IMR-90 (cell line): Measurements from ENCODE around the gene TMEM154. TPM values are rescaled to one million over a fixed set of nuclear protein-coding genes. Genes with fewer than 3 reads are reported as not detected.
A peak's percentile ranks its signal among the peaks of the same experiment; 100 is the strongest.

Source experiments
- ATAC-seq: fragments of 200-7000 bp; cut with Tn5 transposase; 2 replicates; pipeline ENCODE4 v1.9.1; 2020; ENCODE audit warnings: low read depth, mild to moderate bottlenecking, moderate library complexity
- BruUV-seq: library from RNA; stranded (reverse); fragments of 400-500 nt; replicated peaks from 2 replicates; lab custom pipeline; 2021; lab: Mats Ljungman, UMichigan
- CTCF ChIA-PET: fragments of 300-600 bp; formaldehyde crosslinking; extraction: SDS; loops from one replicate; lab custom pipeline; 2021; ENCODE audit warnings: antibody characterized with exemption; lab: Yijun Ruan, JAX
- POLR2A ChIA-PET: fragments of 300-600 bp; sonication (Branson Sonifier 250); formaldehyde crosslinking; loops from one replicate; lab custom pipeline; 2022; ENCODE audit warnings: antibody characterized with exemption; ENCODE audit not compliant: unreplicated experiment; lab: Charles Lee
- DNase-seq: peaks from one replicate; pipeline ENCODE4 v3.0.0; 2013
- H2AFZ ChIP-seq: replicated peaks from 2 replicates; pipeline ENCODE3; 2013; ENCODE audit warnings: low read length, mild to moderate bottlenecking; ENCODE audit not compliant: poor library complexity
- H2AK5ac ChIP-seq: 2 replicates; pipeline ENCODE4 v1.6.1; 2013; ENCODE audit warnings: low read depth, low read length, inconsistent platforms
- H2AK9ac ChIP-seq: replicated peaks from 2 replicates; pipeline ENCODE3; 2013; ENCODE audit warnings: mild to moderate bottlenecking, low read depth, low read length, moderate library complexity; ENCODE audit not compliant: poor library complexity
- H2BK120ac ChIP-seq: 2 replicates; pipeline ENCODE4 v1.6.1; 2013; ENCODE audit warnings: low read depth, low read length, inconsistent platforms
- H2BK15ac ChIP-seq: 3 replicates; pipeline ENCODE4 v1.6.1; 2013; ENCODE audit warnings: low read depth, low read length, inconsistent platforms
- H2BK20ac ChIP-seq: 2 replicates; pipeline ENCODE4 v1.6.1; 2013; ENCODE audit warnings: low read depth, mild to moderate bottlenecking, inconsistent platforms, low read length, moderate library complexity
- H2BK5ac ChIP-seq: 2 replicates; pipeline ENCODE4 v1.6.1; 2013; ENCODE audit warnings: mild to moderate bottlenecking, low read depth, low read length, inconsistent platforms; ENCODE audit not compliant: poor library complexity, severe bottlenecking
- H3K14ac ChIP-seq: replicated peaks from 2 replicates; pipeline ENCODE4 v1.6.1; 2013; ENCODE audit warnings: low read depth, low read length, inconsistent platforms
- H3K18ac ChIP-seq: 2 replicates; pipeline ENCODE4 v1.6.1; 2013; ENCODE audit warnings: low read depth, low read length, control low read depth
- H3K23ac ChIP-seq: 2 replicates; pipeline ENCODE4 v1.6.1; 2013; ENCODE audit warnings: low read depth, low read length, inconsistent platforms
- H3K27ac ChIP-seq: 2 replicates; pipeline ENCODE4 v1.5.1; 2013; ENCODE audit warnings: mild to moderate bottlenecking, control low read depth, low read length; ENCODE audit not compliant: insufficient read depth
- H3K27me3 ChIP-seq: 2 replicates; pipeline ENCODE4 v1.6.1; 2013; ENCODE audit warnings: low read length; ENCODE audit not compliant: control insufficient read depth, insufficient read depth
- H3K36me3 ChIP-seq: 2 replicates; pipeline ENCODE4 v1.6.1; 2013; ENCODE audit warnings: low read length, mixed read lengths; ENCODE audit not compliant: control insufficient read depth, insufficient read depth
- H3K4ac ChIP-seq: 2 replicates; pipeline ENCODE4 v1.6.1; 2013; ENCODE audit warnings: low read depth, low read length, inconsistent platforms
- H3K4me1 ChIP-seq: 2 replicates; pipeline ENCODE4 v1.6.1; 2013; ENCODE audit warnings: low read length, mixed read lengths; ENCODE audit not compliant: control insufficient read depth, insufficient read depth
- H3K4me2 ChIP-seq: 2 replicates; pipeline ENCODE4 v1.6.1; 2013; ENCODE audit warnings: low read depth, mild to moderate bottlenecking, control low read depth, low read length, moderate library complexity
- H3K4me3 ChIP-seq: 2 replicates; pipeline ENCODE4 v1.5.1; 2013; ENCODE audit warnings: low read depth, mild to moderate bottlenecking, control low read depth, low read length, moderate library complexity; ENCODE audit not compliant: insufficient read depth
- H3K56ac ChIP-seq: 2 replicates; pipeline ENCODE4 v1.6.1; 2013; ENCODE audit warnings: low read length, inconsistent platforms; ENCODE audit not compliant: insufficient read depth; ENCODE audit errors: extremely low read depth
- H3K79me1 ChIP-seq, 2 experiments: 2 replicates each; pipeline ENCODE4 v1.6.1; 2013; ENCODE audit warnings: low read length in 2 of 2, inconsistent platforms in 1 of 2, low read depth in 1 of 2
- H3K9ac ChIP-seq: 2 replicates; pipeline ENCODE4 v1.6.1; 2013; ENCODE audit warnings: low read depth, low read length, control low read depth
- H3K9me1 ChIP-seq: 2 replicates; pipeline ENCODE4 v1.6.1; 2013; ENCODE audit warnings: low read length, inconsistent platforms; ENCODE audit not compliant: insufficient read depth
- H3K9me3 ChIP-seq: 2 replicates; pipeline ENCODE4 v1.6.1; 2013; ENCODE audit warnings: low read length; ENCODE audit not compliant: control insufficient read depth, insufficient read depth
- H4K20me1 ChIP-seq: 2 replicates; pipeline ENCODE4 v1.6.1; 2013; ENCODE audit warnings: low read length, inconsistent platforms; ENCODE audit not compliant: insufficient read depth
- H4K5ac ChIP-seq: 2 replicates; pipeline ENCODE4 v1.6.1; 2013; ENCODE audit warnings: mild to moderate bottlenecking, low read depth, low read length, control low read depth
- H4K8ac ChIP-seq, 2 experiments: 2 replicates each; pipeline ENCODE4 v1.6.1; 2013; ENCODE audit warnings: low read depth in 2 of 2, low read length in 2 of 2, control low read depth in 1 of 2, inconsistent platforms in 1 of 2
- H4K91ac ChIP-seq: 2 replicates; pipeline ENCODE4 v1.6.1; 2013; ENCODE audit warnings: low read depth, low read length, inconsistent platforms; ENCODE audit not compliant: insufficient read depth
- BHLHE40 ChIP-seq: fragments of 150-350 bp; IDR thresholded peaks from 2 replicates; pipeline ENCODE4 v1.6.1; 2016; ENCODE audit warnings: mild to moderate bottlenecking, low read depth, low read length
- CEBPB ChIP-seq: IDR thresholded peaks from 2 replicates; pipeline ENCODE4 v1.6.1; 2012; ENCODE audit warnings: low read depth, low read length, improper control_type of control experiment
- ELK1 ChIP-seq: fragments of 150-350 bp; IDR thresholded peaks from 2 replicates; pipeline ENCODE4 v1.6.1; 2016; ENCODE audit warnings: low read depth, mild to moderate bottlenecking, low read length, moderate library complexity, borderline replicate concordance
- FOS ChIP-seq: fragments of 150-350 bp; IDR thresholded peaks from 2 replicates; pipeline ENCODE4 v1.6.1; 2016; ENCODE audit warnings: low read depth, low read length
- NFE2L2 ChIP-seq: fragments of 150-350 bp; IDR thresholded peaks from 2 replicates; pipeline ENCODE4 v1.6.1; 2016; ENCODE audit warnings: low read depth, mild to moderate bottlenecking, low read length
- USF2 ChIP-seq: fragments of 150-350 bp; IDR thresholded peaks from 2 replicates; pipeline ENCODE4 v1.6.1; 2017; ENCODE audit warnings: mild to moderate bottlenecking, antibody characterized with exemption, low read length, low read depth
- WGBS, 2 experiments: methylation state at CpG; one replicate each; pipeline versions ENCODE4 v1.1.5 to v1.1.7; 2013; ENCODE audit warnings: missing lambda C conversion rate in 2 of 2; ENCODE audit not compliant: insufficient read length in 1 of 2; ENCODE audit errors: extremely low coverage in 2 of 2; 5-methylcytosine and 5-hydroxymethylcytosine counted together
- dilution Hi-C: fragments of 300-500 bp; cut with HindIII; formaldehyde crosslinking; loops from one replicate; pipeline ENCODE4 v1.14.3; 2018; ENCODE audit warnings: low sequenced_read_pairs; ENCODE audit not compliant: unreplicated experiment
- in situ Hi-C: fragments of 300-500 bp; cut with MboI; formaldehyde crosslinking; loops from 3 replicates; pipeline ENCODE4 v1.14.3; 2019; ENCODE audit warnings: low sequenced_read_pairs, inconsistent platforms, mixed read lengths
- intact Hi-C: fragments of 100-400 bp; cut with micrococcal nuclease; formaldehyde crosslinking; loops from 2 replicates; pipeline ENCODE4 v1.10.0; 2022
- polyA plus RNA-seq, 3 experiments: library from polyadenylated mRNA; depleted of rRNA; stranded (reverse); fragments of >200 nt; gene quantifications; 2 replicates each; pipeline ENCODE4 v1.2.3, GENCODE V29; 2012; ENCODE audit warnings: low replicate concordance in 1 of 3
- total RNA-seq: library from RNA; depleted of rRNA; stranded (reverse); fragments of >200 nt; gene quantifications from 2 replicates; pipeline ENCODE4 v1.2.3, GENCODE V29; 2012

TMEM154 gene
- total and polyA plus RNA-seq, 2 of the 4 experiments (the other 2 are of a cell fraction): 0.12 to 0.18 TPM

- no peaks in the 10 kb centered on the region for H3K9me1 ChIP-seq
- dilution Hi-C loops: no loop called here
- H4K20me1 ChIP-seq: no peaks in the 10 kb centered on the region
- H2AFZ ChIP-seq: no peak overlapping the region
- no peak overlapping the region for H4K5ac ChIP-seq
- H3K79me1 ChIP-seq: no peaks in the 10 kb centered on the region
- H2BK120ac ChIP-seq: no peak overlapping the region
- H3K4me3 ChIP-seq: no peak overlapping the region
- no peak overlapping the region for H3K18ac ChIP-seq
- no peak overlapping the region for H4K91ac ChIP-seq
- WGBS, 2 experiments: no CpG with 5 or more reads among the region's 9 CpGs
- H2AK5ac ChIP-seq: no peak overlapping the region
- H3K27me3 ChIP-seq: peaks cover 1% of the 10 kb centered on the region; the same call in 1 of the 2 replicates
- peak; percentile 70 for DNase-seq
- peak overlapping the region; percentile 27; the same call in 1 of the 2 replicates for H3K4me2 ChIP-seq
- TF ChIP-seq CEBPB (peak; percentile 64), BHLHE40 (no peak), FOS (0 out of 2 replicates have a peak, but pooled peaks have one; percentile 10), ELK1 (no peak), USF2 (no peak), NFE2L2 (no peak)
- intact Hi-C loops: no loop called here
- no TSS peak for BruUV-seq
- H2BK20ac ChIP-seq: no peak overlapping the region
- H3K9me3 ChIP-seq: no peaks in the 10 kb centered on the region
- no peak overlapping the region for H2BK5ac ChIP-seq
- ATAC-seq: peak; percentile 37
- no peaks in the 10 kb centered on the region for H3K4me1 ChIP-seq
- in situ Hi-C loops: no loop called here
- no peak overlapping the region for H3K23ac ChIP-seq
- ChIA-PET POLR2A (no interaction called here), CTCF (no interaction called here)
- H2AK9ac ChIP-seq: no peak overlapping the region
- no peaks in the 10 kb centered on the region for H3K36me3 ChIP-seq
- H3K9ac ChIP-seq: no peak overlapping the region
- no peak overlapping the region for H3K4ac ChIP-seq
- no peak overlapping the region for H2BK15ac ChIP-seq
- H3K14ac ChIP-seq: no peak overlapping the region
- no peak overlapping the region for H3K27ac ChIP-seq
- H4K8ac ChIP-seq: no peak overlapping the region
- no peak overlapping the region for H3K56ac ChIP-seq
These were observed 107.2 kb downstream of the TMEM154 start for GRCh38 chr4:152572417-152573086.
